Testis (tissue), 3 donors: ENCODE measurements around the gene SLC16A11. TPM values are rescaled to one million over a fixed set of nuclear protein-coding genes. Genes with fewer than 3 reads are reported as not detected.
A peak's percentile ranks its signal among the peaks of the same experiment; 100 is the strongest.

Experiments
- DNase-seq: peaks from one replicate; pipeline ENCODE4 v3.0.0-alpha.2; 2019
- H3K27ac ChIP-seq, 2 donors: fragments of 200-600 bp; sonication (generic); one replicate each; pipeline ENCODE4 v1.5.1; 2019
- H3K27me3 ChIP-seq: fragments of 200-600 bp; sonication (generic); one replicate; pipeline ENCODE4 v1.5.1; 2019
- H3K36me3 ChIP-seq: fragments of 200-600 bp; sonication (generic); one replicate; pipeline ENCODE4 v1.5.1; 2017; ENCODE audit warnings: low read depth; ENCODE audit errors: missing control alignments
- H3K4me1 ChIP-seq: fragments of 200-600 bp; sonication (generic); one replicate; pipeline ENCODE4 v1.5.1; 2019
- H3K4me3 ChIP-seq, 2 donors: fragments of 200-600 bp; sonication (generic); one replicate each; pipeline ENCODE4 v1.5.1; 2017 to 2019
- H3K9me3 ChIP-seq: fragments of 200-600 bp; sonication (generic); one replicate; pipeline ENCODE4 v1.5.1; 2017
- CTCF ChIP-seq, 3 experiments: fragments of 450-650 bp in 2 of 3; fragments of 200-600 bp in 1 of 3; sonication (generic) in 1 of 3; IDR thresholded peaks; one replicate each; pipeline ENCODE4 v1.5.1; 2016 to 2019; ENCODE audit warnings: antibody characterized with exemption in 3 of 3, mild to moderate bottlenecking in 2 of 3, moderate library complexity in 1 of 3
- POLR2A ChIP-seq: fragments of 450-650 bp; IDR thresholded peaks from one replicate; pipeline ENCODE4 v1.6.1; 2017; ENCODE audit warnings: antibody characterized with exemption, mild to moderate bottlenecking, moderate library complexity
- WGBS, 2 donors: methylation state at CpG; one replicate each; pipeline ENCODE4 v1.1.5; 2018; 5-methylcytosine and 5-hydroxymethylcytosine counted together
- intact Hi-C: fragments of 100-400 bp; cut with DNase I; formaldehyde crosslinking; loops from one replicate; pipeline ENCODE4 v1.15.1; 2023; ENCODE audit warnings: low total_unique reads
- polyA plus RNA-seq: library from polyadenylated mRNA; stranded (reverse); fragments of 350-450 nt; fragmentation: Illumina TruSeq; extraction: RNeasy Lipid Tissue Mini Kit (QIAGEN cat#74804); gene quantifications from one replicate; pipeline ENCODE4 v1.2.3, GENCODE V29; 2014; ENCODE audit warnings: low read depth, low replicate concordance; ENCODE audit not compliant: insufficient read depth
- total RNA-seq, 2 donors: library from RNA; depleted of rRNA; stranded (reverse); fragments of >200 nt; gene quantifications; one replicate each; pipeline ENCODE4 v1.2.3, GENCODE V29; 2016

SLC16A11 gene
- total and polyA plus RNA-seq, 3 donors from 2014 or later: 0.55 to 3.0 (median 2.0) TPM

- WGBS, 2 donors: 25 to 35% methylated on average over 23 to 43 of the region's 43 CpGs
- Histone ChIP-seq H3K27me3 (no peaks in the 10 kb centered on the region), H3K4me3 (peak overlapping the region in 1 of 2 donors; percentile 59), H3K27ac (no peak overlapping the region), H3K36me3 (no peaks in the 10 kb centered on the region), H3K9me3 (no peaks in the 10 kb centered on the region), H3K4me1 (peaks cover 29% of the 10 kb centered on the region)
- intact Hi-C loops: no loop called here
- TF ChIP-seq POLR2A (no peak), CTCF (IDR thresholded peaks at IDR 0.05) (no peak)
- no peak for DNase-seq
Measured at GRCh38 chr17:7041607-7042500, 2.0 kb downstream of the SLC16A11 start.

GRCh38 chr17:7039832-7040231 lies 4.1 kb downstream of the SLC16A11 start:
- intact Hi-C loops: no loop called here

GRCh38 chr17:7038025-7038862 lies 5.6 kb downstream of the SLC16A11 start:
- H3K4me1 ChIP-seq: peaks cover 25% of the 10 kb centered on the region
- H3K36me3 ChIP-seq: no peaks in the 10 kb centered on the region
- DNase-seq: no peak
- no peaks in the 10 kb centered on the region for H3K9me3 ChIP-seq
- no peak overlapping the region for H3K4me3 ChIP-seq
- intact Hi-C loops: no loop called here
- no peak overlapping the region for H3K27ac ChIP-seq
- TF ChIP-seq CTCF (IDR thresholded peaks at IDR 0.05) (no peak), POLR2A (no peak)
- WGBS, 2 donors: 77 to 84% methylated on average over 18 to 19 of the region's 19 CpGs
- no peaks in the 10 kb centered on the region for H3K27me3 ChIP-seq

More at GRCh38 chr17:7039832-7040231, 4.1 kb downstream of the SLC16A11 start:
- no peak for DNase-seq
- WGBS, 2 donors: 90% methylated on average over 5 of the region's 5 CpGs
- Histone ChIP-seq H3K27ac (no peak overlapping the region), H3K9me3 (no peaks in the 10 kb centered on the region), H3K4me1 (peaks cover 30% of the 10 kb centered on the region), H3K4me3 (no peak overlapping the region), H3K36me3 (no peaks in the 10 kb centered on the region), H3K27me3 (no peaks in the 10 kb centered on the region)
- TF ChIP-seq POLR2A: no peak
- TF ChIP-seq CTCF (IDR thresholded peaks at IDR 0.05): no peak

- 0 to 1% methylated on average over 17 to 38 of the region's 52 CpGs for WGBS, 2 donors
- intact Hi-C loops: no loop called here
- no peak for TF ChIP-seq CTCF (IDR thresholded peaks at IDR 0.05)
- TF ChIP-seq POLR2A: no peak
Measured at GRCh38 chr17:7035591-7036368, 8.1 kb downstream of the SLC16A11 start, which contains the start of gene SLC16A13. Gene SLC16A13 (plus strand): TSS chr17:7036015. CDS start chr17:7036383, 368 bp downstream.

More at GRCh38 chr17:7035591-7036368, 8.1 kb downstream of the SLC16A11 start, which contains the start of gene SLC16A13:
- Histone ChIP-seq H3K4me1 (peaks cover 14% of the 10 kb centered on the region), H3K27ac (peak within 1 kb of the TSS; percentile 29 to 82), H3K27me3 (no peaks in the 10 kb centered on the region), H3K9me3 (no peaks in the 10 kb centered on the region), H3K4me3 (peak within 1 kb of the TSS; percentile 53 to 65), H3K36me3 (no peaks in the 10 kb centered on the region)
- peak; percentile 98 for DNase-seq
